GM08714 (cell line): ENCODE measurements around the gene SF3A2.

Source experiments
- H3K4me3 ChIP-seq: fragments of 200-500 bp; sonication (Bioruptor generic); 2 replicates; pipeline ENCODE4 v1.5.1; 2014; ENCODE audit warnings: mild to moderate bottlenecking, low read length, inconsistent platforms
- ZNF274 ChIP-seq: IDR thresholded peaks from 2 replicates; pipeline ENCODE4 v1.6.1; 2012; ENCODE audit warnings: mild to moderate bottlenecking, low read depth, low read length

The SF3A2 gene, protein sequence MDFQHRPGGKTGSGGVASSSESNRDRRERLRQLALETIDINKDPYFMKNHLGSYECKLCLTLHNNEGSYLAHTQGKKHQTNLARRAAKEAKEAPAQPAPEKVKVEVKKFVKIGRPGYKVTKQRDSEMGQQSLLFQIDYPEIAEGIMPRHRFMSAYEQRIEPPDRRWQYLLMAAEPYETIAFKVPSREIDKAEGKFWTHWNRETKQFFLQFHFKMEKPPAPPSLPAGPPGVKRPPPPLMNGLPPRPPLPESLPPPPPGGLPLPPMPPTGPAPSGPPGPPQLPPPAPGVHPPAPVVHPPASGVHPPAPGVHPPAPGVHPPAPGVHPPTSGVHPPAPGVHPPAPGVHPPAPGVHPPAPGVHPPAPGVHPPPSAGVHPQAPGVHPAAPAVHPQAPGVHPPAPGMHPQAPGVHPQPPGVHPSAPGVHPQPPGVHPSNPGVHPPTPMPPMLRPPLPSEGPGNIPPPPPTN

DNA sequence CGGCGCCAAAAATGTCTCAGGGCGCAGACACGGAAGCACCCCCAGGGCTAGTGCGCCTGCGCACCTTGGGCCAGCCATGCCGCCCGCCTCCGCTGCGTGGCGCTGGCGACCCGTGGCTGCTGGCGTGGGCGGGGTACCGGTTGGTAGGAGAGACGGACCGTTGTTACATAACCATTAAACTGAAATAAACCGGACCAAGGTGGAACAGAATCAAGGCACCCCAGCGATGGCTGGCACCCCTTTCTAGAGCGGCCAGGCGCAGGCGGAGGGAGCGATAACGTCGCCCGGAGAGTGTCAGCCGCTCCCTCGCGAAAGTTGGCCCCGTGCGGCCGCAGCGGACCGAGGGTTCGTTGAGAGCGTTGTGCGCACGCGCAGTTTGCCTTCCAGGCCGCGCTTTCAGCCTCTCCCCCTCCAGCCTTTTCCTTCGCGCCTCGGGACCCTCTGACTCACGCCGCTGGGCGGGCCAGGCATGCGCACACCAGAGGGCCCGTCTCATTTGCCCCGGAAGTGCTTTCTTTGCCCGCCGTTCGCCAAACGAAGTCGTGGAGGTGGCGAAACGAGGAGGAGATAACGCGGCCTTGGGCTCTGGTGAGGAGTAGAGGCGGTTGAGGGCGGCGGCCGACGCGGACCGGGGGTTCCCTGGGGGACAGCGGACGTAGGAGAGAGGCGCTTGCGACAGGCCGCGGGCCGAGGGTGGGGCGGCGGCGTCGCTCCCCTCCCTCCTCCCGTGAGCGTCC, at the start of gene SF3A2, which contains the start of gene PLEKHJ1:
TSS of gene SF3A2 (plus strand) at position 511 of the 737 bp plus-strand sequence. CDS start 6,595 bp downstream, outside the sequence.
TSS of gene PLEKHJ1 (minus strand) at position 16 of the 737 bp plus-strand sequence. CDS start 81 bp downstream, outside the sequence.
- TF ChIP-seq ZNF274: no peak
- peak within 1 kb of the TSS; percentile 85 for H3K4me3 ChIP-seq

DNA sequence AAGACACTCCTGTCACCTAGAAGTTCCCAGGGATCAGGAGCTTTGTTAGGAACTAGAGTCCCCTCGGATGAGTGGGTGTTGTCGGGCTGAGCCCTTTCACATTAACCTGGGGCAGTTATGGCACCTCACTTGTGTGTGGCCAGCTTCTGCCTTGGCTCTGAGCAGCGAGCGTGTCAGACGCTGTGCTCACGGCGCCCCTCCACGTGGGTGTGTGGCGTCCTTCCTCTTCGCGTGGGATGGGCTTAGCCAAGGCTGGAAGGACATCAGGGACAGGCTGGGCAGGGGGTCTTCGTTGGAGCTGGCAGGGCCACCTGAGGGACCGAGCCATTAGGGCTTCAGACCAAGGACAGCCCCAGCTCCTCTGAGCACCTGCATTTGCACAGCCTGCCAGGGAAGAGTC, 49.5 kb upstream of the SF3A2 start:
- no peak overlapping the region for H3K4me3 ChIP-seq
- TF ChIP-seq ZNF274: no peak

DNA sequence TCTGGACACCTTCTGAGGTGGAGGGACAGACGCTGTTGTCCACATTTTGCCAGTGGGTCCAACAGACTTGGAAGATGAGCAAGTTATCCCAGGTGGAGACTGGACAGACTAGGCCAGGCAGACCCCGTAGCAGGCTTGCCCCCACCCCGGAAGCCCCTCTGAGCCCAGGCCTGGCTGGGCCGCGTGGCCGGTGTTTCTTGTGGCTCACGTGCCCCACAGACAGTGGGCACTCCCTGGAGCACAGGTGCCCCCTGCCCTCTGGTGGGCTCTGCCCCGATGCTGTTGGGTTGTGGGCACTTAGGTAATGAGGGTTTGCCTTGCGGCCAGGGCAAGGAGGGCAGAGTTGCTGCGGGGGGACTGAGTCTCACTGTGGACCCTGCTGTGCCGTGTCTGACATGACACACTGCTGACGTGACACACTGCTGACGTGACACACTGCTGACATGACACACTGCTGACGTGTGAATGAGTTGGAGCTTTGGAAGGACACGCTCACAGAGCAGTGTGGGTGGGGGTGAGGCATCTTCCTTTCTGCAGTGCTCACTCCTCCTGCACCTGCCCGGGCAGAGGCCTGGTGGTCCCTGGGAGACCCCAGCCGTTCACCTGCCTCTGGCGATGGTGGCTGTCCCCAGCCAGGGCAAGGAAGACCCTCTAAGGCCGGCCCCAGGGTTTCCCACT, 47.8 kb upstream of the SF3A2 start:
- no peak overlapping the region for H3K4me3 ChIP-seq
- no peak for TF ChIP-seq ZNF274

DNA sequence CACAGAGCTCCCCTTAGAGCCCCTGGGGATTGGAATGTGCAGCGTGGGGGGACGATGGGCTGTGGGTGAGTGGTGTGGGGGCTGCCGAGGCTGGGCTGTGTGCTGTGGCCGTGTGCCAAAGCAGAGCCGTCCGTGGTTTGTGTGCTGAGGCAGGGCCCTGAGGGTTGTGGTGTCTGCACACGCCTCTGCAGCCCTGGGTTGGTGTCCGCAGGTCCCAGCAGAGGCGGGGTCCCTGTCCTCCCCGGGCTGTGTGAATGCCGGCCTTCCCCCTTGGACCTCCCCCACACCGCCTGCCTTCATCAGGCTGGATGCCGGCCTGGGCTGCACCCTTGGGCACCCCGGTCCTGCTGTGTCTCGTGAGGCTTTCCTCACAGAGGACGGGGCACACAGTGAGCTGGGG, 46.7 kb upstream of the SF3A2 start:
- no peak overlapping the region for H3K4me3 ChIP-seq
- no peak for TF ChIP-seq ZNF274

DNA sequence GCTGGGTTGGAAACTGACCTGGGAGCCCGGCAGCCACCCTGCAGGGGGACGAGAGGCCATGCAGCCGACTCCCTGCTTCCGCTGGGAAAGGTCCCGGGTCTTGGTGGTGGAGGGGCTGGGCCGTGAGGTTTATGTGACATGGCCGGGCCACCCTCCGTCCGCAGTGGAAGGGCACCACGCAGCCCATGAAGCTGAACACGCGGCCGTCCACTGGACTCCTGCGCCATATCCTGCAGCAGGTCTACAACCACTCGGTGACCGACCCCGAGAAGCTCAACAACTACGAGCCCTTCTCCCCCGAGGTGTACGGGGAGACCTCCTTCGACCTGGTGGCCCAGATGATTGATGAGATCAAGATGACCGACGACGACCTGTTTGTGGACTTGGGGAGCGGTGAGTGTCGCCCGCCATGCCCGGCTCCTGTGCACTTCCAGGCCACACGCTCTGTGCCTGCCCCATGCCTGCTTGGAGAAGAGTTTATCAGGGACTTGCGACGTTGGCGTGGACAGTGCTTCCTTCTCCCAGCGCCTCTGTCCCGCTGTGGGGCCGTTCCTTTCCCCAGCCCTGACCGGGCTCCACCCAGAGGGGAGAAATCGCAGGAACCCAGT, 45.7 kb upstream of the SF3A2 start:
- TF ChIP-seq ZNF274: no peak

DNA sequence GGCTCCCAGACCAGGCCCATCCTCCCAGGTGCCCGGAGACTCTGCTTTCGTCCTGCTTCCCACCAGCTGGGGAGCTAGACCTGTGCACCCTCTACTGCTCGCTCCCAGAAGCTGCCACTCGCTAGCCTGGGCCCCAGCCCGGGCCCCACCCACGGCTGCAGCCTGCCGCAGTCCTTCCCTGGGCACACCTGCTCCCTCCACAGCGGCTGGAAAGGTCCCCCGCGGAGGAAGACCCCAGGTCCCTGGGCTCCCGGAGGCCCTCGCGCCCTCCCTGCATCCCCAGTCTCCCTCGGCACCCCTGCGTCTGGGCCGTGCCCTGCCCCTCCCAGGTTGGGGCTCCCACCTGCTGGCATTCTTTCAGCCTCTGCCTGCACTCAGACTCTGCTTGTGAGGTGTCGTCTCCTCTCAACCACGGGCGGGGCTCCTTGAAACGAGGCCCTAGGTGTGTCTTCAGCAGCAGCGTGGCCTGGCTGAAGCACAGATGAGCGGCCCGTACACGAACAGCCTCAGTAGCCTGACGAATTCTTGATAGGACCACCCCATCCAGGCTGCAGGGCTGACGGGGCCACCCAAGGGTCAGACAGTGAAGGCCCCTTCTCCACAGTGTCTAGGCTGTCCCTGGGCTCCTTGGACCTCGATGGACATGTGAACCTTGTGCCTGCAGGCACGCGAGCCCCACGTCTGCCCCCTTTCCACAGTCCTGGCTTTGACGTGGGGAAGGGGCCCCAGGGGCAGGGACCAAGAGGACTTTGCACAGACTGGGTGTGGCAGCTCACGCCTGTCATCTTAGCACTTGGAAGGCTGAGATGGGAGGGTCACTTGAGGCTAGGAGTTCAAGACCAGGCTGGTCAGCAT, 44.9 kb upstream of the SF3A2 start:
- TF ChIP-seq ZNF274: no peak
- no peak overlapping the region for H3K4me3 ChIP-seq

More for the DNA sequence above, 45.7 kb upstream of the SF3A2 start:
- no peak overlapping the region for H3K4me3 ChIP-seq

DNA sequence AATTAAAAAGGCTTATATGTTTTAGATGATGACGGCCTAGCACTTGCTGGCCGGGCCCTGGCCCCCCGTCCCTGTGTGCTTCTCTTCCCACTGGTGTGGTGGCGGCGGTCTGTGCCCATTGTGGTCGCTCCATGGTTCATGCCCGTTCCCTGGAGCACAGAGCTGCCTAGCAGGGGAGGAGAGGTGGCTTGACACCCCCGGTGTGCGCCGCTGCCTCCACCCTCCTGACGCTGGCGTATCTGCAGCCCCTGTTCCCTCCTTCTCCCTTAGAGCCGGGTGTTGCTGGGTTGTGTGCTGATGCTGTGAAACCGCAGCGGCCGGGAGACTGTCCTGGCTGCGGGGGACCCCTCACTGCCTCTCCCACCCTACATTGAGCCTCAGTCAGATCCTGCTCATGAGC, 43.8 kb upstream of the SF3A2 start:
- TF ChIP-seq ZNF274: no peak
- H3K4me3 ChIP-seq: no peak overlapping the region

DNA sequence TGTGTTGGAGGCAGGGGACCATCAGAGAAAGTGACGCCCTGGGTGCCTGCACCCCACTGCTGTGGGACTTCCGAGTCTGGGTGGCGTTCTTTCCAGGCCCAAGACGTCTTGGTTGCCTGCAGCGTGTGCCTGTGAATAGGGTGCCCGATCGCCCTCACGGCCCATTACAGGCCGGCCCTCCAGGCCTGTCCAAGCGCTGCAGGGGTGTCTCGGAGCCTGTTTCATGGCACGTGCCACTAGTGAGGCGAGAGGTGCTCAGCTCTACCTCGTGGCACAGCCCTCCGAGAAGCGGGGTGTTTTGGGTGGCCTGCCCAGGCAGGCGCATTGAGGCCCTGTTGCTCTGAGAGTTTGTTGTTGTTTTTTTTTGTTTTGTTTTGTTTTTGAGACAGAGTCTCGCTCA, 42.8 kb upstream of the SF3A2 start:
- H3K4me3 ChIP-seq: no peak overlapping the region
- TF ChIP-seq ZNF274: no peak

DNA sequence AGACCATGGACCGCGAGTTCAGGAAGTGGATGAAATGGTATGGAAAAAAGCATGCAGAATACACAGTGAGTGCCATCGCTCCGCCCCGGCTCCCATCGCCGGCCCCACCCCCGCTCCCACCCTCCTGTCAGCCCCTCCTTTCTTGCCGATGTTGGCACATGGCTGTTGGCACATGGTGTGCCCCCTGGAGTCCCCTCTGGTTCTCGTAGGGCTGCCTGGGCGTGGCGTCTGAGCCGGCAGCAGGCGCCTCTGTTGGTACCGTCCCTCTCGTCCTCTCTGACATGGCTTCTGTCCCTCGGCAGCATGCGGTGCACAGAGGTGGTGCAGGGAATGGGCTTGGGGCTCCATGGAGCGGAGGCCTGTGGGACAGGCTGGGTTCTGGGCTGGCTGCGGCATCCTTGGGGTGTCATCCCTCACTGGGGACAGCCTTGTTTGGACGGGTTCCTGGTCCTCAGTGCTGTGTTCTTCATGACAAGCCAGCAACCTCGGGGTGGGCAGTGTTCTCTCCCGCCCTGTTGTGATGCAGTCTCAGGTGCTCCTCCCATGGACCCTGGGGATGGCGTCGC, 42.0 kb upstream of the SF3A2 start:
- H3K4me3 ChIP-seq: no peak overlapping the region
- no peak for TF ChIP-seq ZNF274

DNA sequence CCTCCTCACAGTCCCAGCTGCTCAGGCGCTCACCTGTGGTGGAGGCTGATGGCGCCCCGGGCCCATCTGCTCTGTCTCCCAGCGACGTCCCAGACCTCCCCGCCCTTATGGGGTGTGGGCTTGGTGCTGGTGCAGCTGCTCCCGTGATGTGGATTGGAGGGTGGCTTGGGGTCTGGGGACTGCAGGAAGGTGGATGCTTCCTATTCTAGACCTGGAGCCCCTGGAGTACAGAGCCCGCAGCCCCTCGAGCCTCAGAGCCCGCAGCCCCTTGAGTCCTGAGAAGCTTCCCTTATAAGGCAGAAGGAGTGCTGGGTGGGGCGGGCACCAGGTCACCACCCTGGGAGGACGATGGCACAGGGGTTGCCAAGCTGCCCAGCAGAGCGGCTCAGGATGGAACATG, 41.3 kb upstream of the SF3A2 start:
- TF ChIP-seq ZNF274: no peak

DNA sequence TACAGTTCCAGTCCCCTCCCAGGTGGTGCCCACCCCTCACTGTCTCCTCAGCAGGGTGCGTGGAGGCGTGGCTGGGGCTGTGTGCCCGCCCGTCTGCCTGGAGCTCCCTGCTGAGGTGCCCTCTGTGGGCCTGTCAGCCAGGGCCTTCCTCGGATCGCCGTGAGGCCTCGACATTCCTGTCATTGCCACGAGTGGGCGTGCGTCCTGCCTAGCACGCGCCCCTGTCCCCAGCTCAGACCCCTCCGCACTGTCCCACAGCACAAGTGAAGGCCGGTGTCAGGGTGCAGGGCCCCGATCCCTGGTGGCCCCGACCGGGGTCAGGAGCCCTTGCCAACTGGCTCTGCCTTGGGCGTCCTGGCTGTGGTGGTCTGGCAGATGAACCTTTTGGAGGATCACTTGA, 40.7 kb upstream of the SF3A2 start:
- no peak overlapping the region for H3K4me3 ChIP-seq
- TF ChIP-seq ZNF274: no peak

More for the DNA sequence above, 41.3 kb upstream of the SF3A2 start:
- H3K4me3 ChIP-seq: no peak overlapping the region

DNA sequence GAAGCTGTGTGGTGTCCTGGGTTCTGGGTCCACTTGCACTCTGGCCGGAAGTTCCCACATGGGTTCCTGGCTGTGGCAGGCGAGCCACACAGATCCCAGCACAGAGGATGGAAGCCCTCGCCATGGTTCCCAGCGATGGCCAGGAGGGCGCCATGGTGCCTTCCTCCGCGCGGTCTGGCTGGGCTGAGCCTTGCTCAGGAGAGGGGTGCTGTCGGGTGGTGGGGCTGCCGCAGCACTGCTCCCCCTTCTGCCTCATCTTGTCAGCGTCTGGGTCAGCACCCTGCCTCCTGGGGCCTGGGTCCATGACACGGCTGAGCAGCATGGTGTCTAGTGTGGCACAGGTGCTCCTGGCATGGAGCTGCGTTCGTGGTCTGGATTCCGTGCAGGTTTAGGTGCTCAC, 39.4 kb upstream of the SF3A2 start:
- no peak for TF ChIP-seq ZNF274
- no peak overlapping the region for H3K4me3 ChIP-seq

DNA sequence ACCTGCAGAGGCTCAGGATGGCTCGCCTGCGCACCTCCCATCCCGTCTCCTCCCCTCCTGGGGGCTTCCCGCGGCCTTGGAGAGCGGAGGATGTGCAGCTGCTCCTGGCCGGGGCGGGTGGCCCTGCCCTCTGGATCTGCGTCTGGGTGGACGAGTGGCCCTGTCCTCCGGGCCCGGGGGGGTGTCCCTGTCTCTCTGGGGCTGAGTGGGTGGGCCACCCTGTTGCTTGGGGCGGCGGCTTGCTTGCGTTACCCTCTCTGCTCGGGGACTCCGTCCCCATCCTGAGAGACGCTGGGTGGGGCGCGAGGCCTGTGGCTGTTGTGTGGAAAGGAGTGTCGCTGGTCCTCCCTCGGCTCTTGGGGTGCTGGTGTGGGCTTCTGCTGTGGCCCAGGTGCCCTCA, 38.3 kb upstream of the SF3A2 start:
- no peak for TF ChIP-seq ZNF274
- H3K4me3 ChIP-seq: no peak overlapping the region
